Omental fat pad (tissue), 4 donors: ENCODE measurements around the gene MRGPRX2. TPM values are rescaled to one million over a fixed set of nuclear protein-coding genes. Genes with fewer than 3 reads are reported as not detected.

Experiments used
- ATAC-seq: fragments of 150-250 bp; one replicate; pipeline ENCODE4 v1.9.1; 2016; ENCODE audit warnings: mild to moderate bottlenecking, moderate library complexity; ENCODE audit not compliant: low FRiP score
- DNase-seq: peaks from one replicate; pipeline ENCODE4 v3.0.0-alpha.2; 2019; ENCODE audit warnings: low spot score
- total RNA-seq, 4 donors: library from RNA; depleted of rRNA; stranded (reverse); fragments of >200 nt; gene quantifications; one replicate each; pipeline ENCODE4 v1.1.0, GENCODE V29; 2016
- TF ChIP-seq, protein P1 (sequence below), 3 donors: fragments of 450-650 bp; IDR thresholded peaks; one replicate each; pipeline ENCODE4 v1.5.1; 2016 to 2017; ENCODE audit warnings: antibody characterized with exemption in 3 of 3, mild to moderate bottlenecking in 3 of 3, moderate library complexity in 2 of 3

MRGPRX2 gene
- total RNA-seq, 4 donors from 2014 or later = 0.31 TPM; not detected in 3

DNA sequence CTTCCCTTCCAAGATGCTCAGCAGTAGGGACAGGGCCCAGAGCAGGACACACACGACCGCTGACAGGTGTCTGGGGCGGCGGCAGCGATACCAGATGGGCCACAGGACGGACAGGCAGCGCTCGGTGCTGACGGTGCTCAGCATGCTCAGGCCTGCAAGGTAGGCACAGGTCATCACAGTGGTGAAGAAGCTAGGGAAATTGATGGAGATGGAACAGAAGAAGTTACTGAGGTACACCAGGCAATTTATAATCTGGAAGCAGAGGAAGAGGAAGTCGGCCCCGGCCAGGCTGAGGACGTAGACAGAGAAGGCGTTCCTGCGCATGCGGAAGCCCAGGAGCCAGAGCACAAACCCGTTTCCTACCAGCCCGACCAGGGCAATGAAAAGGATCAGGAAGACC lies 4.6 kb downstream of the MRGPRX2 start:
- DNase-seq (no peak), ATAC-seq (no peak)
- TF ChIP-seq, protein P1, sequence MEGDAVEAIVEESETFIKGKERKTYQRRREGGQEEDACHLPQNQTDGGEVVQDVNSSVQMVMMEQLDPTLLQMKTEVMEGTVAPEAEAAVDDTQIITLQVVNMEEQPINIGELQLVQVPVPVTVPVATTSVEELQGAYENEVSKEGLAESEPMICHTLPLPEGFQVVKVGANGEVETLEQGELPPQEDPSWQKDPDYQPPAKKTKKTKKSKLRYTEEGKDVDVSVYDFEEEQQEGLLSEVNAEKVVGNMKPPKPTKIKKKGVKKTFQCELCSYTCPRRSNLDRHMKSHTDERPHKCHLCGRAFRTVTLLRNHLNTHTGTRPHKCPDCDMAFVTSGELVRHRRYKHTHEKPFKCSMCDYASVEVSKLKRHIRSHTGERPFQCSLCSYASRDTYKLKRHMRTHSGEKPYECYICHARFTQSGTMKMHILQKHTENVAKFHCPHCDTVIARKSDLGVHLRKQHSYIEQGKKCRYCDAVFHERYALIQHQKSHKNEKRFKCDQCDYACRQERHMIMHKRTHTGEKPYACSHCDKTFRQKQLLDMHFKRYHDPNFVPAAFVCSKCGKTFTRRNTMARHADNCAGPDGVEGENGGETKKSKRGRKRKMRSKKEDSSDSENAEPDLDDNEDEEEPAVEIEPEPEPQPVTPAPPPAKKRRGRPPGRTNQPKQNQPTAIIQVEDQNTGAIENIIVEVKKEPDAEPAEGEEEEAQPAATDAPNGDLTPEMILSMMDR (IDR thresholded peaks at IDR 0.05) = no peak

GRCh38 chr11:19055016-19055415 lies 5.5 kb downstream of the MRGPRX2 start:
- TF ChIP-seq, protein P1 (IDR thresholded peaks at IDR 0.05) = no peak
- ATAC-seq (no peak), DNase-seq (no peak)

GRCh38 chr11:19053909-19054308 lies 6.6 kb downstream of the MRGPRX2 start:
- TF ChIP-seq, protein P1 (IDR thresholded peaks at IDR 0.05) = no peak
- DNase-seq (no peak), ATAC-seq (no peak)

DNA sequence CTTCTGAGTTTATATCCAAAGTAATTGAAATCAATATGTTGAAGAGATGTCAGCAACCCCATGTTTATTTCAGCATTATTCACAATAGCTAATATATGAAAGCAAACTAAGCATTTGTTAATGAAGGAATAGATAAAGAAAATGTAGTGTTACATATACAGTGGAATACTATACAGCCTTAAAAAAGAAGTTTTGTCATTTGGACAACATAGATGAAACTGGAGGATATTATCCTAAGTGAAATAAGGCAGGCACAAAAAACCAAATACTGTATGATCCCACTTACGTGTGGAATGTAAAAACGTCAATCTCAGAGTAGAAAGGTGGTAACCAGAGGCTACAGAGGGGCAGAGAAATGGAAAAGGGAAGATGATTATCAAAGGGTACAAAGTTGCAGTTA lies 10.2 kb downstream of the MRGPRX2 start:
- TF ChIP-seq, protein P1 (IDR thresholded peaks at IDR 0.05) = no peak
- ATAC-seq (no peak), DNase-seq (no peak)

GRCh38 chr11:19049351-19049750 lies 11.2 kb downstream of the MRGPRX2 start:
- TF ChIP-seq, protein P1 (IDR thresholded peaks at IDR 0.05) = no peak
- DNase-seq = no peak
- no peak for ATAC-seq

- DNase-seq = no peak
- no peak for ATAC-seq
- TF ChIP-seq, protein P1 (IDR thresholded peaks at IDR 0.05) = no peak
Observed at GRCh38 chr11:19040051-19040450, 20.5 kb downstream of the MRGPRX2 start.

DNA sequence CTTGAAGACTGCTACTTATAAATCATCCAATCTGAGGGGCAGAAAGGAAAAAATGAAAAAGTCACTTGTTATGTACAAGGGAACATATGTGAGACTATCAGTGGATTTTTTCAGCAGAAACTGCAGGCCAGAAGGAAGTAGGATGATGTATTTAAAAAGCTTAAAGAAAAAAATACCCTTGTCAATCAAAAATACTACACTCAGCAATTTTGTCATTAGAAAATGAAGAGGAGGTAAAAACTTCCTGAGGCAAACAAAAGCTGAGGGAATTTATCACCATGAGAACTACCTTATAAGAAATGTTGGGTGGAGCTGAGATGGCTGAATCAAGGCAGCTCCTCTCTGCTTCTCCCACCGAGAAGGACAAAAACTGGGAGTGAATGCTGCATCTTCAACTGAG lies 21.1 kb downstream of the MRGPRX2 start:
- no peak for ATAC-seq
- DNase-seq = no peak
- TF ChIP-seq, protein P1 (IDR thresholded peaks at IDR 0.05) = no peak
